Caki2 (cell line): Measurements from ENCODE around the gene TSPYL1. TPM values are rescaled to one million over a fixed set of nuclear protein-coding genes. Genes with fewer than 3 reads are reported as not detected.
"Not testable (repeated sequence)": the region's sequence is repeated elsewhere in the genome, so short reads cannot be mapped to it uniquely, and the experiment has no call there.

Source experiments
- DNase-seq: peaks from one replicate; pipeline ENCODE4 v3.0.0-alpha.2; 2015; ENCODE audit warnings: low read depth
- in situ Hi-C: cut with HindIII; loops from 2 replicates; pipeline ENCODE4 v1.10.0; 2016; ENCODE audit warnings: low sequenced_read_pairs, low pct_unique_long_range_greater_than_20kb, mixed read lengths
- total RNA-seq: library from RNA; depleted of rRNA; stranded (reverse); fragments of >200 nt; shearing (Covaris generic); gene quantifications from 2 replicates; pipeline ENCODE4 v1.2.3, GENCODE V29; 2014; ENCODE audit warnings: low replicate concordance

Gene TSPYL1
- total RNA-seq, 1 experiment from 2014 or later, result 37.4 TPM

- no peak for DNase-seq
- in situ Hi-C loops, result no loop called here
Measured at GRCh38 chr6:116301104-116301503, 21.4 kb upstream of the TSPYL1 start.

- in situ Hi-C loops, result no loop called here
- no peak for DNase-seq
Measured at GRCh38 chr6:116300566-116300965, 20.8 kb upstream of the TSPYL1 start.

- in situ Hi-C loops, result no loop called here
- no peak for DNase-seq
Measured at GRCh38 chr6:116298973-116299372, 19.2 kb upstream of the TSPYL1 start.

- DNase-seq, result no peak
- in situ Hi-C loops, result no loop called here
Measured at GRCh38 chr6:116298273-116298672, 18.5 kb upstream of the TSPYL1 start.

GRCh38 chr6:116292553-116292952 lies 12.8 kb upstream of the TSPYL1 start:
- DNase-seq, result no peak
- in situ Hi-C loops, result no loop called here

DNA sequence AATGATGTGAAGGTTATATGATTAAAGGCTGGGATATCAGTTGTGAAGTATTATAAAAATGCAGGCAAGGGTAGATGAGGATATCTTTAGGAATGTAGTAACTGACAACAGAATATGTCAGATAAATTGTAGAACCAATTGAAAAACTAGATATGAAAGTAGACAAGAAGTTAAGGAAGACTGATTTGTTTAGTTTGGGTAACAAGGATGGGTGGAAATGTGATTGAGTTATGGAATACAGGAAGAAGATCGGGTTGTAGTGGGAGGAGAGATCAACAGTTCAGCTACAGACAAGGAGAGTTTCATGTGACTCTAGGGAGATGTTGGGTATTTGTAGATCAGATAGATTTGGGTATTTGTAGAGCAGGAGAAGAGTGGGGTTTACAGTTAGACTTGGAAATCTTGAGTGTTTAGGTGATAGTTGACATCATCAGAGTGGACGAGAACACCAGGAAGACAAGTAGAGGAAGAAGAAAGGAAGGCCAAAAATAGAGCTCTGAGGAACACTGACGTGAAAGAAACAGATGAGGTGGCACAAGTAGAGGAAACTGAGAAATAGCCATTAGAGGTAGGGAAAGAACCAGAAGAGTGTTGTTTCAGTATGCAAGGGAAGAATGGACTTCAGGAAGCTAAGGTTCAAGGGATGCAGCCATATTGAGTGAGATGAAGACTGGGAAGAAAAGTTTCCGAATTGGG lies 12.1 kb upstream of the TSPYL1 start:
- in situ Hi-C loops, result no loop called here
- DNase-seq, result no peak

GRCh38 chr6:116290799-116291198 lies 11.1 kb upstream of the TSPYL1 start:
- no peak for DNase-seq
- in situ Hi-C loops, result no loop called here

DNA sequence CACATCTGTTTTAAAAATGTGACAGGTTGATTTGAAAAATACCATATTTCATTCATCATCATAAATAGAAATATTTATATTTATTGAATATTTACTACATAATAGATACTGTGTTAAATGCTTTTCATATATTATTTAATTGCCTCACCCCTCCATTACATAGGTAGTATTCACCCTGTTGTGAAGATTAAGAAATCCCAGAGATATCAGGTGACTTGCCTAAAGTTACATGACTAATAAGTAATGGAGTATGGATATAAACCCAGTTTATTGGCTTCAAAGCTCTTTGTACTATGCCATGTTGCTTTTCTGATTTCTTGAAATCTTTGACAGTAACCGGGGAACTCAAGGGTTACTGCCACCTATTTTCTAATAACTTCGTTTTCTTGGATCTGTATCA lies 10.1 kb upstream of the TSPYL1 start:
- in situ Hi-C loops, result no loop called here

GRCh38 chr6:116287689-116288282 lies 8.1 kb upstream of the TSPYL1 start:
- peak; percentile 30 for DNase-seq
- in situ Hi-C loops, result no loop called here

More for the DNA sequence above, 10.1 kb upstream of the TSPYL1 start:
- DNase-seq, result no peak

DNA sequence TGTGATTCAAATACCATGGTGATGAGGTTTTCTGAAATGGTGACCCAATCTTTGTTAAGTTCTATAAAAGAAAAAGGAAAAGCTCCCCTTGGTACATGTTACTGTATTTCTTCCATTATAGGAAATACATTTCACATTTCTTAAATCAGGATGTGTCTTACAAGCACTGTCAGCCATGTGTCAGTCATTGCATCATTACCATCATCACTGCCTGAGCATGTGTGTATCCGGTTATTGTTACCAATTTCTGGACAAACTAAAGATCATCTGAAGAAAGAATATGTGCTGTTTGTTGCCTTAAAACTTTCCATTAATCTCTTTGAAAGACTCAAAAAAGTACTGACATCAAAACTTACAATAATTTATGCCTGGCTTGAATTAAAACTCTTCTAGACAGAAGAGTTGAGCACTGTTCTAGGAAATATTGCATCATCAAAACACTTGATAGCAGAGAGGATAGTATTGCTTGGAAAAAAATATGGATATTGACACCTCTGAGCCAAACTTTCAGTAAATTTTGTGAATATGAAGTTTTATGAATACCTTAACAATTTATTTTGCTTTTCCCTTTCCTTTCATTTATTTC lies 7.1 kb upstream of the TSPYL1 start:
- in situ Hi-C loops, result no loop called here

GRCh38 chr6:116284984-116285383 lies 5.3 kb upstream of the TSPYL1 start:
- DNase-seq, in situ Hi-C loops: not testable (repeated sequence)

More for the DNA sequence above, 7.1 kb upstream of the TSPYL1 start:
- no peak for DNase-seq

GRCh38 chr6:116283191-116283590 lies 3.5 kb upstream of the TSPYL1 start:
- no peak for DNase-seq
- in situ Hi-C loops, result no loop called here

DNA sequence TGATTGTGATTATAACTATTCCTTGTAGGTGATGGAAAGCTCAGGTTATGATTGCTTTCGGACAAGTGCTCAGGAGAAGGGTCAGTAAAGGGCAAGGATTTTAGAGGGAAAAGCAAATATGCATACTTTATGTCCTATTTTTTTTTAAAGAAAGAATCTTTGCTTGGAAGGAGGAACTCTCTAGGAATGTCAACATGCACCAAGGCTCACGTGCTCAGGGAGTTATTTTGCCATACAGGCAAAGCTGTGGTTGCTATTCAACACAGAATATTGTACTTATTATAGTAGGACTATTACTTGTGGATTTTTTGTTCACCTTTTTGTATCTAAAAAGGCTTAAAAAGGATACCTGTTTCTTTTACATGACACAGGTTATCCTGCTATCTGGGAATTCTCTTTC lies 3.0 kb upstream of the TSPYL1 start:
- in situ Hi-C loops, result no loop called here

GRCh38 chr6:116280933-116281316 lies 1.2 kb upstream of the TSPYL1 start:
- no peak for DNase-seq
- in situ Hi-C loops, result no loop called here

More for the DNA sequence above, 3.0 kb upstream of the TSPYL1 start:
- no peak for DNase-seq

- in situ Hi-C loops, result no loop called here
- peak; percentile 17 for DNase-seq
Measured at GRCh38 chr6:116280161-116280932, 617 bp upstream of the TSPYL1 start.

- DNase-seq, result no peak
- in situ Hi-C loops, result no loop called here
Measured at GRCh38 chr6:116278854-116279231, 887 bp downstream of the TSPYL1 start.

GRCh38 chr6:116278481-116278829 lies 1.3 kb downstream of the TSPYL1 start:
- peak; percentile 2 for DNase-seq
- in situ Hi-C loops, result no loop called here

- in situ Hi-C loops, result no loop called here
- no peak for DNase-seq
Measured at GRCh38 chr6:116277124-116277523, 2.6 kb downstream of the TSPYL1 start.

GRCh38 chr6:116271149-116271708 lies 8.5 kb downstream of the TSPYL1 start:
- DNase-seq, result no peak
- in situ Hi-C loops, result no loop called here
